Neural cell (in vitro differentiated cells): ENCODE data around the gene TYW5. TPM values are rescaled to one million over a fixed set of nuclear protein-coding genes. Genes with fewer than 3 reads are reported as not detected.
A peak's percentile ranks its signal among the peaks of the same experiment; 100 is the strongest.

ENCODE experiments used
- H2AFZ ChIP-seq: fragments of 200-600, 300-800 bp; sonication (generic), shearing (Covaris generic); 2 replicates; pipeline ENCODE4 v1.6.0; 2014; ENCODE audit warnings: low read depth, mild to moderate bottlenecking, antibody characterized with exemption, low read length, moderate library complexity
- H3F3A ChIP-seq: fragments of 200-600 bp; shearing (Covaris generic); 2 replicates; pipeline ENCODE4 v1.6.1; 2016; ENCODE audit warnings: mild to moderate bottlenecking, moderate library complexity, mixed read lengths, antibody characterized with exemption, low read length; ENCODE audit not compliant: insufficient read depth, poor library complexity, severe bottlenecking
- H3K27ac ChIP-seq: fragments of 200-600, 300-800 bp; sonication (generic), shearing (Covaris generic); 2 replicates; pipeline ENCODE4 v1.5.1; 2014; ENCODE audit warnings: mild to moderate bottlenecking, low read length, moderate library complexity
- H3K27me3 ChIP-seq: fragments of 300-800, 200-600 bp; sonication (generic), shearing (Covaris generic); 2 replicates; pipeline ENCODE4 v1.6.0; 2014; ENCODE audit warnings: mild to moderate bottlenecking, low read depth, low read length, moderate library complexity; ENCODE audit not compliant: insufficient read depth
- H3K36me3 ChIP-seq: fragments of 300-800, 200-600 bp; sonication (generic), shearing (Covaris generic); 2 replicates; pipeline ENCODE4 v1.5.1; 2014; ENCODE audit warnings: mild to moderate bottlenecking, antibody characterized with exemption, low read length, moderate library complexity; ENCODE audit not compliant: insufficient read depth
- H3K4me2 ChIP-seq: fragments of 300-800, 200-600 bp; sonication (generic), shearing (Covaris generic); 2 replicates; pipeline ENCODE4 v1.6.0; 2014; ENCODE audit warnings: mild to moderate bottlenecking, low read length
- H3K4me3 ChIP-seq: fragments of 300-800, 200-600 bp; sonication (generic), shearing (Covaris generic); 2 replicates; pipeline ENCODE4 v1.5.1; 2014; ENCODE audit warnings: mild to moderate bottlenecking, low read length, moderate library complexity
- H3K79me2 ChIP-seq: fragments of 200-600 bp; shearing (Covaris generic); replicated peaks from 2 replicates; pipeline ENCODE4 v1.6.0; 2014; ENCODE audit warnings: mild to moderate bottlenecking, low read length, moderate library complexity; ENCODE audit not compliant: insufficient read depth
- H3K9ac ChIP-seq: fragments of 300-800, 200-600 bp; sonication (generic), shearing (Covaris generic); 2 replicates; pipeline ENCODE4 v1.6.1; 2016; ENCODE audit warnings: mild to moderate bottlenecking, low read length, mixed read lengths
- H3K9me2 ChIP-seq: fragments of 200-600 bp; shearing (Covaris generic); 2 replicates; pipeline ENCODE4 v1.6.1; 2016; ENCODE audit warnings: mild to moderate bottlenecking, low read length, mixed read lengths; ENCODE audit not compliant: insufficient read depth
- H3K9me3 ChIP-seq: fragments of 200-600, 300-800 bp; sonication (generic), shearing (Covaris generic); 2 replicates; pipeline ENCODE4 v1.6.1; 2016; ENCODE audit warnings: mild to moderate bottlenecking, mixed run types, low read length, moderate library complexity, mixed read lengths
- H4K20me1 ChIP-seq: fragments of 200-600 bp; shearing (Covaris generic); 2 replicates; pipeline ENCODE4 v1.6.1; 2016; ENCODE audit warnings: mild to moderate bottlenecking, mixed run types; ENCODE audit not compliant: insufficient read depth
- CTCF ChIP-seq: fragments of 450-650 bp; IDR thresholded peaks from 2 replicates; pipeline ENCODE4 v1.5.1; 2014; ENCODE audit warnings: antibody characterized with exemption, mild to moderate bottlenecking, moderate library complexity; ENCODE audit not compliant: poor library complexity, severe bottlenecking
- EP300 ChIP-seq: fragments of 450-650 bp; conservative IDR thresholded peaks from 2 replicates; pipeline ENCODE4 v1.6.1; 2014; ENCODE audit warnings: antibody characterized with exemption, mild to moderate bottlenecking, moderate library complexity; ENCODE audit not compliant: poor library complexity, severe bottlenecking
- EZH2 ChIP-seq: fragments of 200-600, 300-800 bp; shearing (Covaris generic), sonication (generic); IDR thresholded peaks from 2 replicates; pipeline ENCODE4 v1.6.1; 2014; ENCODE audit warnings: antibody characterized with exemption, low read length, borderline replicate concordance, mild to moderate bottlenecking; ENCODE audit not compliant: insufficient read depth, poor library complexity, severe bottlenecking
- MXI1 ChIP-seq: fragments of 450-650 bp; conservative IDR thresholded peaks from 2 replicates; pipeline ENCODE4 v1.6.1; 2014; ENCODE audit warnings: antibody characterized with exemption, mild to moderate bottlenecking; ENCODE audit not compliant: poor library complexity, severe bottlenecking
- POLR2AphosphoS5 ChIP-seq: IDR thresholded peaks from 2 replicates; pipeline ENCODE4 v1.6.1; 2012
- RAD21 ChIP-seq: fragments of 450-650 bp; conservative IDR thresholded peaks from 2 replicates; pipeline ENCODE4 v1.6.1; 2014; ENCODE audit warnings: antibody characterized with exemption, mild to moderate bottlenecking, moderate library complexity
- REST ChIP-seq: IDR thresholded peaks from 2 replicates; pipeline ENCODE4 v1.6.1; 2012; ENCODE audit warnings: borderline replicate concordance
- SMC3 ChIP-seq: fragments of 450-650 bp; conservative IDR thresholded peaks from 2 replicates; pipeline ENCODE4 v1.6.1; 2014; ENCODE audit warnings: antibody characterized with exemption, mild to moderate bottlenecking, moderate library complexity; ENCODE audit not compliant: poor library complexity
- TAF1 ChIP-seq: IDR thresholded peaks from 2 replicates; pipeline ENCODE4 v1.6.1; 2012; ENCODE audit warnings: low read depth
- polyA plus RNA-seq: library from polyadenylated mRNA; depleted of rRNA; stranded (reverse); fragments of >200 nt; gene quantifications from 2 replicates; pipeline ENCODE4 v1.2.3, GENCODE V29; 2014

TYW5 gene
- polyA plus RNA-seq, 1 donor from 2014 or later, result 15.2 TPM

- Histone ChIP-seq H3K4me2 (no peak overlapping the region), H3K9me2 (no peaks in the 10 kb centered on the region), H3K27me3 (no peaks in the 10 kb centered on the region), H3F3A (no peaks in the 10 kb centered on the region), H3K79me2 (peaks cover 9% of the 10 kb centered on the region), H3K9ac (no peak overlapping the region), H3K36me3 (peaks cover 4% of the 10 kb centered on the region), H3K27ac (no peak overlapping the region), H3K4me3 (no peak overlapping the region), H2AFZ (no peak overlapping the region), H3K9me3 (no peaks in the 10 kb centered on the region), H4K20me1 (no peaks in the 10 kb centered on the region)
- no peak for TF ChIP-seq EZH2
- TF ChIP-seq SMC3, result no peak
Measured at GRCh38 chr2:199946196-199946595, 9.1 kb downstream of the TYW5 start.

- Histone ChIP-seq H3K4me2 (no peak overlapping the region), H3K4me3 (no peak overlapping the region), H2AFZ (no peak overlapping the region), H3F3A (no peaks in the 10 kb centered on the region), H3K9me3 (no peaks in the 10 kb centered on the region), H3K9me2 (no peaks in the 10 kb centered on the region), H3K27ac (no peak overlapping the region), H3K36me3 (peaks cover 8% of the 10 kb centered on the region), H3K9ac (no peak overlapping the region), H4K20me1 (no peaks in the 10 kb centered on the region), H3K27me3 (no peaks in the 10 kb centered on the region), H3K79me2 (no peaks in the 10 kb centered on the region)
- TF ChIP-seq EZH2 (no peak), POLR2AphosphoS5 (no peak), REST (no peak), EP300 (no peak), MXI1 (no peak), SMC3 (no peak), RAD21 (no peak), CTCF (no peak), TAF1 (no peak)
Measured at GRCh38 chr2:199943373-199943772, 11.9 kb downstream of the TYW5 start.

GRCh38 chr2:199940373-199940772 is 14.9 kb downstream of the TYW5 start:
- Histone ChIP-seq H3K9me3 (no peaks in the 10 kb centered on the region), H3K36me3 (peaks cover 6% of the 10 kb centered on the region), H2AFZ (no peak overlapping the region), H4K20me1 (no peaks in the 10 kb centered on the region), H3K4me3 (no peak overlapping the region), H3K27ac (no peak overlapping the region), H3F3A (no peaks in the 10 kb centered on the region), H3K27me3 (no peaks in the 10 kb centered on the region), H3K4me2 (no peak overlapping the region), H3K79me2 (no peaks in the 10 kb centered on the region), H3K9ac (no peak overlapping the region), H3K9me2 (no peaks in the 10 kb centered on the region)
- TF ChIP-seq SMC3 (peak; percentile 30), TAF1 (no peak), EP300 (no peak), POLR2AphosphoS5 (no peak), RAD21 (peak; percentile 52), REST (no peak), MXI1 (no peak), CTCF (peak; percentile 48), EZH2 (no peak)
